Measurements from ENCODE around the gene MAGEF1.

The MAGEF1 gene

DNA sequence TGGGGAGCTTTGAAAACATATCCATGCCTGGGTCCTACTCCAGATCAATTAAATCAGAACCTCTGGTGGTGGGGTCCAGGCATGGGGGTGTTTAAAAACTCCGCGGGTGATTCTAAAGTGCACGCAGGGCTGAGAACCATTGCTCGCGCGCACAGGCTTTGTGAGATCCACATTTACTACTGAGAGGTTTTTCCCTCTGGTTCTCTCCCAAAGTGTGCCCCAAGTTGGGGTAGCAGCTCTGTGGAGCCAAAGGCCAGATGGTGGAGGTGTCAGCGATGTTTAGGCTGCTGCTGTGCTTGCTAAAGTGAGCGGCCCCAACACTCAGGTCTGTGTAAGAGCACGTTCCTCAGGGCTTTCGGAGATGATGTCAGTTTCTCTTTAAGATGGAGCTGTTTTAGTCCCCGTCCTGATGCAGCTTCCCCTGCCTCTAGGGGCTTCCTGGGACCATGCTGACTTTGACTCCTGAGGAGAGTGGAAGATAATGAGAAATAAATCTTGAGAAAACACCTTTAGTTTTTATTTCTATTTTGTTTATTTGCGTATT is 13.4 kb upstream of the MAGEF1 start:
- no peak for ATAC-seq
- no peak for TF ChIP-seq ESRRG (CRISPR knock-in tag; IDR thresholded peaks at IDR 0.05)
- no peak for TF ChIP-seq ZFP30 (CRISPR knock-in tag; IDR thresholded peaks at IDR 0.05)
- no peak for TF ChIP-seq SNAI2 (CRISPR knock-in tag; IDR thresholded peaks at IDR 0.05)
- TF ChIP-seq, protein P1, sequence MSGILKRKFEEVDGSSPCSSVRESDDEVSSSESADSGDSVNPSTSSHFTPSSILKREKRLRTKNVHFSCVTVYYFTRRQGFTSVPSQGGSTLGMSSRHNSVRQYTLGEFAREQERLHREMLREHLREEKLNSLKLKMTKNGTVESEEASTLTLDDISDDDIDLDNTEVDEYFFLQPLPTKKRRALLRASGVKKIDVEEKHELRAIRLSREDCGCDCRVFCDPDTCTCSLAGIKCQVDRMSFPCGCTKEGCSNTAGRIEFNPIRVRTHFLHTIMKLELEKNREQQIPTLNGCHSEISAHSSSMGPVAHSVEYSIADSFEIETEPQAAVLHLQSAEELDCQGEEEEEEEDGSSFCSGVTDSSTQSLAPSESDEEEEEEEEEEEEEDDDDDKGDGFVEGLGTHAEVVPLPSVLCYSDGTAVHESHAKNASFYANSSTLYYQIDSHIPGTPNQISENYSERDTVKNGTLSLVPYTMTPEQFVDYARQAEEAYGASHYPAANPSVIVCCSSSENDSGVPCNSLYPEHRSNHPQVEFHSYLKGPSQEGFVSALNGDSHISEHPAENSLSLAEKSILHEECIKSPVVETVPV (CRISPR knock-in tag; IDR thresholded peaks at IDR 0.05), result no peak

DNA sequence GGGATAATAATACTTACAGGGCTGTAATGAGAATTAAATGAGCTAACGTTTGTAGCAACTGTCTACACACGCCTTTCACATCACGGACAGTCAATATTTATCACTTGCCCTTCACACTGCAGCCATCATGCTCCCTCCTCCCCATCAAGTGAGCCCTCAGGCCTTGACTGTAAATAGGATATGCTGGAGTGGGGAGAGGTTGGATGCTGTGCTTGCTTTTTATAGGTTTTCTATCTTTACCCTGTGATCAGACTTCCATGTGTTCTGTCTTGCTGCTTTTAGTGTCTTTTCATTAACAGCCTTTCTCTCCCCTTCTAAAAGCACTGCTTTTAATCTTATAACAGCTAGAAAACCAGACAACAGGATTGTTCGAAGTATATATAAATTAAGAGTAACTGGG is 12.8 kb upstream of the MAGEF1 start:
- no peak for TF ChIP-seq ZNF70 (CRISPR knock-in tag; IDR thresholded peaks at IDR 0.05)
- no peak for ATAC-seq

DNA sequence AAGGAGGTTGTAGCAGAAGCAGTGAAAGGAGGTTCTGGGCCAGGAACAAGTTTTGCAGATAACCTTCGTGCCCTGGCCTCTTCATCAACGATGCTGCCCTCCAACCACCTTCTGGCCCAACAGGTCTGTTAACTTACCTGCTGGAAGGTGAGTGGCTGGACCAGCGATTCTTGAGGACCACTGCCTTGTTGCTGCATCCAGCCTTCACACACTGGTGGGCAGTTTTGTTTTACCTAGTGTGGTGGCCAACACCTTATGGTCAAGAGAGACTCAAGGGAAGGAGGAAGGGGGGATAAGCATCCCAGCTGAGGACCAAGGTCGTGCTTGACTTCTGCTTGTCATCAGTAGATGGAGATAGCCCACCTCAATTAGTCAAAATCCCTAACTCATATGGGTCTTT is 7.8 kb upstream of the MAGEF1 start:
- no peak for TF ChIP-seq CSDC2 (CRISPR knock-in tag; IDR thresholded peaks at IDR 0.05)
- TF ChIP-seq, protein P2, sequence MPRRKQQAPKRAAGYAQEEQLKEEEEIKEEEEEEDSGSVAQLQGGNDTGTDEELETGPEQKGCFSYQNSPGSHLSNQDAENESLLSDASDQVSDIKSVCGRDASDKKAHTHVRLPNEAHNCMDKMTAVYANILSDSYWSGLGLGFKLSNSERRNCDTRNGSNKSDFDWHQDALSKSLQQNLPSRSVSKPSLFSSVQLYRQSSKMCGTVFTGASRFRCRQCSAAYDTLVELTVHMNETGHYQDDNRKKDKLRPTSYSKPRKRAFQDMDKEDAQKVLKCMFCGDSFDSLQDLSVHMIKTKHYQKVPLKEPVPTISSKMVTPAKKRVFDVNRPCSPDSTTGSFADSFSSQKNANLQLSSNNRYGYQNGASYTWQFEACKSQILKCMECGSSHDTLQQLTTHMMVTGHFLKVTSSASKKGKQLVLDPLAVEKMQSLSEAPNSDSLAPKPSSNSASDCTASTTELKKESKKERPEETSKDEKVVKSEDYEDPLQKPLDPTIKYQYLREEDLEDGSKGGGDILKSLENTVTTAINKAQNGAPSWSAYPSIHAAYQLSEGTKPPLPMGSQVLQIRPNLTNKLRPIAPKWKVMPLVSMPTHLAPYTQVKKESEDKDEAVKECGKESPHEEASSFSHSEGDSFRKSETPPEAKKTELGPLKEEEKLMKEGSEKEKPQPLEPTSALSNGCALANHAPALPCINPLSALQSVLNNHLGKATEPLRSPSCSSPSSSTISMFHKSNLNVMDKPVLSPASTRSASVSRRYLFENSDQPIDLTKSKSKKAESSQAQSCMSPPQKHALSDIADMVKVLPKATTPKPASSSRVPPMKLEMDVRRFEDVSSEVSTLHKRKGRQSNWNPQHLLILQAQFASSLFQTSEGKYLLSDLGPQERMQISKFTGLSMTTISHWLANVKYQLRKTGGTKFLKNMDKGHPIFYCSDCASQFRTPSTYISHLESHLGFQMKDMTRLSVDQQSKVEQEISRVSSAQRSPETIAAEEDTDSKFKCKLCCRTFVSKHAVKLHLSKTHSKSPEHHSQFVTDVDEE (CRISPR knock-in tag; IDR thresholded peaks at IDR 0.05), result no peak
- TF ChIP-seq ZFP30 (CRISPR knock-in tag; IDR thresholded peaks at IDR 0.05), result no peak
- TF ChIP-seq BACH2 (CRISPR knock-in tag; IDR thresholded peaks at IDR 0.05; ENCODE audit: borderline replicate concordance), result no peak
- no peak for TF ChIP-seq ZFP3 (CRISPR knock-in tag; IDR thresholded peaks at IDR 0.05)
- no peak for TF ChIP-seq TOX (CRISPR knock-in tag; IDR thresholded peaks at IDR 0.05; ENCODE audit: borderline replicate concordance)
- no peak for TF ChIP-seq ARNTL (CRISPR knock-in tag; IDR thresholded peaks at IDR 0.05; ENCODE audit: borderline replicate concordance, low read depth)
- no peak for TF ChIP-seq ZC3H10 (CRISPR knock-in tag; IDR thresholded peaks at IDR 0.05)
- TF ChIP-seq ISL1 (CRISPR knock-in tag; IDR thresholded peaks at IDR 0.05), result no peak
- no peak for TF ChIP-seq ZNF8 (CRISPR knock-in tag; IDR thresholded peaks at IDR 0.05)
- no peak for TF ChIP-seq ESRRG (CRISPR knock-in tag; IDR thresholded peaks at IDR 0.05)
- no peak for TF ChIP-seq RARB (CRISPR knock-in tag; IDR thresholded peaks at IDR 0.05)
- TF ChIP-seq, protein P3, sequence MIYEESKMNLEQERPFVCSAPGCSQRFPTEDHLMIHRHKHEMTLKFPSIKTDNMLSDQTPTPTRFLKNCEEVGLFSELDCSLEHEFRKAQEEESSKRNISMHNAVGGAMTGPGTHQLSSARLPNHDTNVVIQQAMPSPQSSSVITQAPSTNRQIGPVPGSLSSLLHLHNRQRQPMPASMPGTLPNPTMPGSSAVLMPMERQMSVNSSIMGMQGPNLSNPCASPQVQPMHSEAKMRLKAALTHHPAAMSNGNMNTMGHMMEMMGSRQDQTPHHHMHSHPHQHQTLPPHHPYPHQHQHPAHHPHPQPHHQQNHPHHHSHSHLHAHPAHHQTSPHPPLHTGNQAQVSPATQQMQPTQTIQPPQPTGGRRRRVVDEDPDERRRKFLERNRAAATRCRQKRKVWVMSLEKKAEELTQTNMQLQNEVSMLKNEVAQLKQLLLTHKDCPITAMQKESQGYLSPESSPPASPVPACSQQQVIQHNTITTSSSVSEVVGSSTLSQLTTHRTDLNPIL (CRISPR knock-in tag; IDR thresholded peaks at IDR 0.05; ENCODE audit: low read depth), result no peak
- TF ChIP-seq, protein P4, sequence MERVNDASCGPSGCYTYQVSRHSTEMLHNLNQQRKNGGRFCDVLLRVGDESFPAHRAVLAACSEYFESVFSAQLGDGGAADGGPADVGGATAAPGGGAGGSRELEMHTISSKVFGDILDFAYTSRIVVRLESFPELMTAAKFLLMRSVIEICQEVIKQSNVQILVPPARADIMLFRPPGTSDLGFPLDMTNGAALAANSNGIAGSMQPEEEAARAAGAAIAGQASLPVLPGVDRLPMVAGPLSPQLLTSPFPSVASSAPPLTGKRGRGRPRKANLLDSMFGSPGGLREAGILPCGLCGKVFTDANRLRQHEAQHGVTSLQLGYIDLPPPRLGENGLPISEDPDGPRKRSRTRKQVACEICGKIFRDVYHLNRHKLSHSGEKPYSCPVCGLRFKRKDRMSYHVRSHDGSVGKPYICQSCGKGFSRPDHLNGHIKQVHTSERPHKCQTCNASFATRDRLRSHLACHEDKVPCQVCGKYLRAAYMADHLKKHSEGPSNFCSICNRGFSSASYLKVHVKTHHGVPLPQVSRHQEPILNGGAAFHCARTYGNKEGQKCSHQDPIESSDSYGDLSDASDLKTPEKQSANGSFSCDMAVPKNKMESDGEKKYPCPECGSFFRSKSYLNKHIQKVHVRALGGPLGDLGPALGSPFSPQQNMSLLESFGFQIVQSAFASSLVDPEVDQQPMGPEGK (CRISPR knock-in tag; IDR thresholded peaks at IDR 0.05; ENCODE audit: borderline replicate concordance), result no peak
- TF ChIP-seq SNAI2 (CRISPR knock-in tag; IDR thresholded peaks at IDR 0.05), result no peak
- TF ChIP-seq ZNF565 (CRISPR knock-in tag; conservative IDR thresholded peaks at IDR 0.05; ENCODE audit: low read depth), result no peak
- TF ChIP-seq, protein P1 (CRISPR knock-in tag; IDR thresholded peaks at IDR 0.05), result no peak
- TF ChIP-seq, protein P5, sequence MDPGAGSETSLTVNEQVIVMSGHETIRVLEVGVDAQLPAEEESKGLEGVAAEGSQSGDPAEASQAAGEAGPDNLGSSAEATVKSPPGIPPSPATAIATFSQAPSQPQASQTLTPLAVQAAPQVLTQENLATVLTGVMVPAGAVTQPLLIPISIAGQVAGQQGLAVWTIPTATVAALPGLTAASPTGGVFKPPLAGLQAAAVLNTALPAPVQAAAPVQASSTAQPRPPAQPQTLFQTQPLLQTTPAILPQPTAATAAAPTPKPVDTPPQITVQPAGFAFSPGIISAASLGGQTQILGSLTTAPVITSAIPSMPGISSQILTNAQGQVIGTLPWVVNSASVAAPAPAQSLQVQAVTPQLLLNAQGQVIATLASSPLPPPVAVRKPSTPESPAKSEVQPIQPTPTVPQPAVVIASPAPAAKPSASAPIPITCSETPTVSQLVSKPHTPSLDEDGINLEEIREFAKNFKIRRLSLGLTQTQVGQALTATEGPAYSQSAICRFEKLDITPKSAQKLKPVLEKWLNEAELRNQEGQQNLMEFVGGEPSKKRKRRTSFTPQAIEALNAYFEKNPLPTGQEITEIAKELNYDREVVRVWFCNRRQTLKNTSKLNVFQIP (CRISPR knock-in tag; IDR thresholded peaks at IDR 0.05; ENCODE audit: borderline replicate concordance, low read depth), result no peak
- ATAC-seq, result no peak
